GM12892 (cell line): Measurements from ENCODE around the gene DDX27.

Experiments
- DNase-seq: peaks from one replicate; pipeline ENCODE4 v3.0.0; 2011; ENCODE audit not compliant: insufficient read length
- FAIRE-seq: peaks from 2 replicates; lab custom pipeline; 2011; peaks lifted over from hg19 to GRCh38; lab: Jason Lieb, UNC
- POLR2A ChIP-seq: IDR thresholded peaks from 2 replicates; pipeline ENCODE4 v1.6.1; 2011; ENCODE audit warnings: low read depth, low read length, control low read depth
- POLR2AphosphoS5 ChIP-seq: IDR thresholded peaks from 2 replicates; pipeline ENCODE4 v1.6.1; 2011; ENCODE audit warnings: low read depth, low read length, control low read depth
- TAF1 ChIP-seq: IDR thresholded peaks from 2 replicates; pipeline ENCODE4 v1.6.1; 2011; ENCODE audit warnings: low read depth, mild to moderate bottlenecking, control low read depth, low read length, borderline replicate concordance

The DDX27 gene

GRCh38 chr20:49233226-49233625 is 14.0 kb downstream of the DDX27 start:
- no peak for FAIRE-seq
- TF ChIP-seq POLR2A (no peak), POLR2AphosphoS5 (no peak), TAF1 (no peak)
- DNase-seq, result no peak

DNA sequence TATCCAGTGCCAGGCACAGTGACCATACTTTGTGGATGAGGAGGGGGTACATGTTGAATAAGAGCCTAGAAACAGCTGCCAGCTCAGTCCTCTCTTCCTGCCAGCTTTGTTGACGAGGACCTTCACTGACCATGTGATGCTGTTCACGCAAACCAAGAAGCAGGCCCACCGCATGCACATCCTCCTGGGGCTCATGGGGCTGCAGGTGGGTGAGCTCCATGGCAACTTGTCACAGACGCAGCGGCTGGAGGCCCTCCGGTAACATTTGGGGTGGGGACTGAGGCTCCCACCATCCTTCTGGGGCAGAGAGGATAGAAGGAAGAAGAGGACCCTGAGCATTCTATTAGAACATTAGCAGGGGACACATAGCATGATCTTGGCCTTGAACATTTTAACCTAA is 15.6 kb downstream of the DDX27 start:
- TF ChIP-seq POLR2AphosphoS5 (no peak), TAF1 (no peak), POLR2A (no peak)
- FAIRE-seq (no peak), DNase-seq (no peak)

DNA sequence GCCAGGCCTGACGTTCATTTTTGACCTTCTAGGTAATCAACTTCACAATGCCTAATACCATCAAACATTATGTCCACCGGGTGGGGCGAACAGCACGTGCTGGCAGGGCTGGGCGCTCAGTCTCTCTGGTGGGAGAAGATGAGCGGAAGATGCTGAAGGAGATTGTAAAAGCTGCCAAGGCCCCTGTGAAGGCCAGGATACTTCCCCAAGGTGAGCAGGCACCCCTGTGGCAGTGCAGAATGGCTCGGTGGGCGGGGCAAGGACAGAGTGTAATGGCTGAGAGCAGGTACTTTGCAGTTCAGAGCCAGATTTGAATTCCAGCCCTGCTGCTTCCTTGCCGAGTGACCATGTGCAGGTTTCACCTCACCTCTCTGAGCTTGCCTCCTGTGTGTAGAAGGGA is 17.1 kb downstream of the DDX27 start:
- FAIRE-seq, result no peak
- TF ChIP-seq TAF1, result no peak
- no peak for TF ChIP-seq POLR2A
- TF ChIP-seq POLR2AphosphoS5, result no peak
- DNase-seq, result no peak

DNA sequence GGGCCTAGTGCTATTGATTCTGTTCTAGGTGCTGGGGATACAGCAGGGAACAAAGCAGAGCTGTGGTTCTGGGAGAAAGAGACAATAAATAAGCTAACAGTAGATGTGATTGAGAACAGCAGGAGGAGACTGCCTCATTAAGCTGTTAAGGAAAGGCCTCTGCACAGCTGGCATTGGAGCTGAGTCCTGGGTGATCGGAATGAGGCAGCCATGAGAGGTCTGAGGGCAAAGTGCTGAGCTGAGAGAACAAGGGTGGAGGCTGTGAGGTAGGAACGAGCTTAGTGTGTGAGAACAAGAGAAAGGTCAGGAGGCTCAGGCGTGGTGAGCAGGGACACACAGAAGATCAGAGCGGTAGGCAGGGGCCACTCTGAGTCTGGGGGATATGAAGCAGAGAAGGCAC is 18.3 kb downstream of the DDX27 start:
- FAIRE-seq, result no peak
- DNase-seq, result no peak
- TF ChIP-seq TAF1 (no peak), POLR2A (no peak), POLR2AphosphoS5 (no peak)

GRCh38 chr20:49245921-49246740 is 26.9 kb downstream of the DDX27 start:
- peak; percentile 87 for TF ChIP-seq POLR2AphosphoS5
- peak; percentile 78 for TF ChIP-seq POLR2A
- TF ChIP-seq TAF1, result no peak
- DNase-seq (peak; percentile 39), FAIRE-seq (no peak)

GRCh38 chr20:49247169-49247723 is 28.0 kb downstream of the DDX27 start:
- FAIRE-seq, result no peak

GRCh38 chr20:49247792-49248191 is 28.6 kb downstream of the DDX27 start:
- TF ChIP-seq TAF1 (no peak), POLR2A (no peak), POLR2AphosphoS5 (no peak)
- no peak for DNase-seq
- no peak for FAIRE-seq

More at GRCh38 chr20:49247169-49247723, 28.0 kb downstream of the DDX27 start:
- DNase-seq, result no peak
- peak; percentile 30; the same call in 1 of the 2 replicates for TF ChIP-seq POLR2AphosphoS5
- peak; percentile 49 for TF ChIP-seq POLR2A
- no peak for TF ChIP-seq TAF1

- no peak for DNase-seq
- TF ChIP-seq POLR2AphosphoS5, result peak; percentile 71
- no peak for TF ChIP-seq POLR2A
- FAIRE-seq, result no peak
Measured at GRCh38 chr20:49248301-49248700, 29.1 kb downstream of the DDX27 start.

DNA sequence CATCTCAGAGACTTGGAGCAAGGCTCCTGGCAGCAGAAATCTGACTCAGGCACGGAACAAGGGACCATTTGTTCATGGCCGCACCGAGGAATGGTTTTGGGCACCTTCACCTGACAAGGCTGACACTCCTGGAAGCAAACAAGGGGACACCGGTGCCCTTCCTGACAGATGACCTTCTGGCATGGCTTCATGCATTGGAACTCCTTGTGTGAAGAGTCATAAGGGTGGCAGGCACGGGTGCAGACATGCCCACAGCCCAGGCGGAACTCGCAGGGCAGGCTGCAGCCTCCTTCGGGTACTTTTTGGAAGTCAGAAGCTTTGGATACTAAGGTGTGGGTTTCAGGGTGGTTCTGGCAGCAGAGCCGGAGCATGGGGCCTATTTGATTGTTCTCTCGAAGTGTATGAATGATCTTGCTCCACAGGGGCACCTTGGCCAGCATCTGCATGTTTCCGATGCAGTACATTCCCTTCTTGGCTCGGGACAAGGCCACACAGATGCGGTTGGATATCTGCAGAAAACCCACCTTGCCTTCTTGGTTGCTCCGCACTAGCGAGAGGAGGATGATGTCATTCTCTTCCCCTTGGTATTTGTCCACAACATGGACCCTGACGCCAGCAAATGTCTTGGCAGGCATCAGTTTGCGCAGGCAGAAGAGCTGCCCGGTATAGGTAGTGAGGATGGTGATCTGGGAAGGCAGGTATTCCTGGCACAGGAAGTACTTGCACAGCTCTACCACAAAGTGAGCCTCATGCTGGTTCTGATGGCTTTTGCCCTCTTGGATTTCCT is 29.9 kb downstream of the DDX27 start:
- DNase-seq, result no peak
- no peak for TF ChIP-seq POLR2A
- no peak for TF ChIP-seq TAF1
- no peak for TF ChIP-seq POLR2AphosphoS5
- no peak for FAIRE-seq

- DNase-seq (no peak), FAIRE-seq (no peak)
- TF ChIP-seq POLR2A, result no peak
- no peak for TF ChIP-seq TAF1
- no peak for TF ChIP-seq POLR2AphosphoS5
Measured at GRCh38 chr20:49252556-49253350, 33.5 kb downstream of the DDX27 start.

DNA sequence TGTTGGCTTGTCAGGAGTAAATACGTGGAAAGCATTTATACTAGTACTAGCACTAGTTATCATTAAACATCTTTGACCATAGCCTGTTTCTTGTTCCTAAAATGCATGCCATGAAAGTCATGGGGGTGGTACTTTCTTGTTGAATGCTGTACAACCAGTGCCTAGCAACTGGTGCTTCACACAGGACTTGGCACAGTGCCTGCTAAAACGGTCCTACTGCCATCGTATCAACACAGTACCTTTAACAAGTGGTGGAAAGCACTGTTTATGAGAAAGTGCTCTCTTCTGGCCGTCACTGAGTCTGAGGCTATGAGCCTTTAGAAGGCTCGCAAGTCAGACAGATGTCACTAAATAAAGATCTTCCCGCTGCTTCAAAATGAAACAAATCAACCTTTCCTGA is 37.0 kb downstream of the DDX27 start:
- FAIRE-seq (no peak), DNase-seq (no peak)
- TF ChIP-seq TAF1 (no peak), POLR2A (no peak; the same call in 1 of the 2 replicates), POLR2AphosphoS5 (no peak)

- DNase-seq (no peak), FAIRE-seq (no peak)
- no peak for TF ChIP-seq POLR2AphosphoS5
- no peak for TF ChIP-seq POLR2A
- no peak for TF ChIP-seq TAF1
Measured at GRCh38 chr20:49259284-49259683, 40.1 kb downstream of the DDX27 start.
